Activated T-cell treated with anti-CD3 and anti-CD28 coated beads for 48 hours (primary cell): Measurements from ENCODE around the gene PARD6A.

Source experiments
- DNase-seq: peaks from one replicate; pipeline ENCODE4 v3.0.0-alpha.2; 2020; ENCODE audit warnings: low read depth

PARD6A gene

DNA sequence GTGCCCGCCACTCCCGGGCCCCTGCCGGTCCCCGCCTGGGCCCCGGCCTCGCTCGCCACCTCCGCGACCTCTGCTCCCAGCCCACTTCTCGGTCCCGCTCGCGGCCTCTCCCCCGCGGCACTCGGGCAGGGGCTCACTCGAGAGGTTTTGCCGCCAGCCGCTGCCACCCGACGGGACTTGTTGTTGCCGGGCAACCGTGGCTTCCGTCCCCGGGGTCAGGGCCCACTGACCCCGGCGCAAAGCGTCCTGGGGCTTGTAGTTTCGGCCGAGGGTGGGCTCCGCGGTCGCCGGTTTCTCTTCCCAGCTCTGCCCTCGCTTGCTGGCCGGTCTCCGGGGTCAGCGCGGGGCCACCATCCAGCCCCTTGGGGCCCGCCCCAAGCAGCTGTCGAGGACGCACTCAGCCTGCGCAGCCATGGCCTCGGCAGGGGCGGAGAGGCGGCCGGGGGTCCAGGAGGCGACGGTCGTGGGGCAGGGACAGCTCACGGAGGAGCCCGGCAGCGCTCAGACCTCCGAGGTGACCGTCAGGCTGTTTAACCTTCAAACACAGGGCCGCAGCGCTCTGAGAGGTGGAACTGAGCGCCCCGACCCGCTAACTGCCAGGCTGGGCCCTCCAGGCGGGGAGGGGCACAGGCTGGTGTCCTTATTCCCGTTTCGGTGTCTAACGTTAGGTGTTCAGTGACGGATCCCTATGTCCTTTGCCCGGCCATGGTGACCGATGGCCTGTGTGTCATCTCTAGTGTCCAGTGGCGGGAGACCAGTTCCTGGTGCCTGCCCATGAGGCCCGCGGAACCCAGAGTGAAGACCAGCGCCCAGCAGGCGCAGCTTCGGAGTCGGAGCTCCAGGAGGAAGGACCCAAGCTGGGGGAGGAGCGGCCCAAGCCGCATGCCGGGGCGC lies 6.0 kb downstream of the PARD6A start, which contains the start of the genes C16orf86 and ENKD1:
C16orf86 (plus strand) TSS at position 256 of the 894 bp plus-strand sequence; CDS start at position 413, 157 bp downstream.
ENKD1 (minus strand) TSS at position 192 of the 894 bp plus-strand sequence. CDS start 308 bp downstream, outside the sequence.
- peak; percentile 78 for DNase-seq

DNA sequence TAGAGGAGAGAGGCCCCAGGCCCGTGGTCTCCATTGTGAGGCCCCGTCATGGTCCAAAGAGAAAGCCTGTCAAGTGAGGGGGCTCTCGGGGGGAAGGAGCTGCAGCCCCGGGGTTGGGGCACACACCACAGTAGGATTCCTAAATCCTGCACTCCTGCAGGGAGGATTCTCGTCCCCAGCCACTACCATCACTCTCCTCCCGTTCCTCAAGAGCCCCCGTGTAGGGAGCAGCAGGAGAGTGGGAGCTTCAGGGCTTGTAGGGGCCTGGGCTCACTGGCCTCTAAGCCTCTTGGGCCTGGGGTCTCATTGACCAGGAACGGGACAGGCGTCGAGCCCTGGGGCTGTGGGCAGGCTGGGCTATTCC lies 6.7 kb downstream of the PARD6A start:
- DNase-seq: no peak

DNA sequence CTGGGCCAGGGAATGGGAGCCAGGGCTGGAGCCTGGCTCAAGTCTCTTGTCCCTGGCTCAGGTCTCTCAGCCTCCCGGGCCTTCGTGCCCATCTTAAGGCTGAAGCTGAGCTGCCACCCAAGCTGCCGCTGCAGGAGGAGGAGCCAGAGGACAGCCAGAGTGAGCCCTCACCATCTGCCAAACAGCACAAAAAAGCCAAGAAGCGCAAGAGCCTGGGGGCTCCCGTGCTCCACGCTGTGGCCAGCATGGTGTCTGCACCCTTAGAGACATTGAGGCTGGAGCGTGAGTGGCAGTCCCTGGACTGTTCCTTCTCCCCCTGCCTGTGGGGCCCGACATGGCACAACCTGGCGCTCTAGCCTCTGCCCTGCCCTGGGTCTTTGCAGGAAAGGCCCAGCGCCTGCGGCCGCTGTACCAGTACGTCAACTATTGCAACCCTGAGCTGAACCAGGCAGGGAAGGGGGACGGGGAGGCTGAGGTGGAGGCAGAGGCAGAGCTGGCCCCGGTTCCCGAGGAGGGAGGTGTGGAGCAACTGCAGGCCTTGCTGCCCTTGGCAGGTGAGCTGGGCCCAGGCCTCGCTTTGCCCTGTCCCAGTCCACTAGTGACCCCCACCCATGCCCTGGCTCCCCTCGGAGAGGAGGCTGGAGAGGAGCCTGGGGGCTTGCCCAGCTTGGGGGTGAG lies 7.2 kb downstream of the PARD6A start:
- peak; percentile 77 for DNase-seq

DNA sequence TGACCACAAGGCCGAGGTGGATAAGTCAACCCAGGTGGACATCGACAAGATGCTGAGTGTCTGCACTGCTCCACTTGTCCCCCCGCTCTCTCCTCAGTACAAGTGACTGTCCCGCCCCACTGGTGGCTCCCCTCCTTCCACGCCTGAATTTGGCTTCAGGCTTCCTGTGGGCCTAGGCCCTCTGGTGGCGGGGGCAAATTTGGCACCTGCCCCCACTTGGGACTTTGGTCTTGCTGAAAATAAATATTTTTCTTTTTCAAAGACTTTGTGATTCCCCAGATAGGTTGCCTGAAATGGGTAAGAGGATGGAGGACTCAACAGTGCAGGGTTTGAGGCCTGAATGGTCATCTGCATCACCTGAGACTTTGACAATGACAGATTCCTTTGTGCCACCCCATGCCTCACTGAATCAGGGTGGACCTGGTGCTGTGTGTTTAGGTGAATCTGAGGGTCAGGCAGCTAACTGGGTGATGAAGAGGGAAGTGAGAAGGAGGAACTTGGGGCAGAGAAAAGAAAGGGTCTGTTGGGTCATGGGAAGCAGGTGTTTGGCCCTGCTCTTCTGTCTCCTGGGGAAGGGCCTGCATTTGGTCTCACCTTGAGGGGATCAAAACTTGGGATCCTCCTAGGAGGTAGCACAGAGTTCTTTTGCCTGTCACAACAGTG lies 7.9 kb downstream of the PARD6A start:
- DNase-seq: no peak

DNA sequence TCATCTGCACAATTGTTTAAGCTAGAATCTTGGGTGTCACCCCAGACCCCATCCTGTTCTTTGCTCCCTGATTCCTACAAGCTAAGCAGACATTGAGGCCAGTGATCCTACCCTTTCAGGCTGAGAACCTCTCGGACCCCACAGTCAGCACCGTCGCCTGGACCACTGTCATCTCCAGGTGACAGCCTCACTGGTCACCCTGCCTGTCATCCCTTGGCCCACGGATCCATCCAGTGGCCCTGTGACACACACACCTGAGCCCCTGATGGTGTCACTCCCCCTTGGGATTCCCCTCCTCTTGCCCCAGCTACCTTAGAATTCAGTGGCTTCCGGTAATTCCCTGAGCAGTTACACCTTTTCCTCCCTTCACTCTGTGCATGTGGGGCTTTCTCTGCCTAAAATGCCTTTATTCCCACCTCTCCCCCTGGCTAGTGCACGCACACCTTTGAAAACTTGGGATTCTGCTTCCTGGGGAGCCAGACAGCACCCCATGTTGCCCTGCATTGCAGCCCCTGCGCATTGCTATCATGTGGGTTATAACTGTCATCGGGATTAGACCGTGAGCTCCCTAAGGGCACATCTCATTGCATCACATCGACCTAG lies 8.8 kb downstream of the PARD6A start:
- no peak for DNase-seq

DNA sequence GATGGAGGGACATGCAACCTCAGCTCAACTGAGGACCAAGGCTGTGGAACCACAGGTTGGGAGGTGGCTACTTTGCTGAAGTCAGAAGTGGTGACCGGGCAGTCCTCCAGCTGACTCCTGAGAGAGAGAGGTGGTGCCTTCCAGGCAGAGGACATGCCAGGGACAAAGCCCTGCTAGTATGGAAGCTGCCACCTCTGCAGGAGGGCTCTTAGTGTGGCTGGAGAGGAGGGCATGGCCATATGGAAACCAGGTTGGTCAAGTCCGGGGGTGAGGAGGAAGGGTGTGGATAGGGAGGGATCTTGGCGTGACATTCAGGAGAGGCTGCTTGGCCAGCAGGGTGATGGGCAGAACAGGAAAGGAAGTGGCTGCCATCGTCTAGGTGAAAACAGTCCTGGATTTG lies 11.5 kb downstream of the PARD6A start:
- DNase-seq: no peak

DNA sequence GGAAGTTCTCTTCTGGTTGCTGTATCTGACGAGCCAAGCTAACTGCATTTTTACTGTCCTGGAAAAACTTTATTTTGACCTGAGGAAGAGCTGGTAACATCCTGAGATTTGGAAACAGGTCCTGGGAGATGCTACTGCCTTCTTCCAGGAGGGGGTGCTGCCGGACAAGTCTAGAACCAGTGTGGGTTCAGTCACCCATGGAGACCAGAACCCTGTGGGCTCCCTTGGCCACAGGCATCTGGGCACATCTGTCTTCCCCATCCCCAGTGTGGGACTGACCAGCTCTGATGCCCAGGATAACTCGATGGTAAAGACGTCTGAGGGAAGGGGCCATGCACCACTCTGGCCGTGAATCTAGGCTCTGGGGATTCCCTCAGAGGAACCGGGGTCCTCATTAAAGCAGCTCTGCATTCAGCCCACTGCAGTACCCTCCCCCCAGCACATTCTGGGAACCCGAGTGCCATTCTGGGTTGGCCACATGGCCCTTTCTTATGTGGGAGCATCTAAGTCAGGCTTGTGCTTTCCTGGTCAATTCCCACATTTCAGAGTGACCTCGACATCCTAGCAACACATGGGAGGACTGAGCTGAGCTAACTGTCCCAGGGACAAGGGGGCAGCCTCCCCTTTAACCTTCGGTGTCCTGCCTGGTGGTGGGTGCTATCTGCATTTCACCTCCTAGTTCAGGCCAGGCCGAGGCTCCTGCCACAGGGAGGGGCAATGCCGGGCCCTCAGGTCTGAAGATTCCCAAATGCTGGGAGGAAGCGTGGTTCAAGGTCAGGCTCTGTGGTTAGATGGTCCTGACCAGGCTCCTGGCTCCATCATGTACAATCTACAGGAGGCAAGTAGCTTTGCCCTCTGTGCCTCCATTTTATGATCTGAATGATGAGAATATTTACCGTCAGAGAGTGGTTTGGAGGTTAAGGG lies 12.2 kb downstream of the PARD6A start:
- peak; percentile 34 for DNase-seq

DNA sequence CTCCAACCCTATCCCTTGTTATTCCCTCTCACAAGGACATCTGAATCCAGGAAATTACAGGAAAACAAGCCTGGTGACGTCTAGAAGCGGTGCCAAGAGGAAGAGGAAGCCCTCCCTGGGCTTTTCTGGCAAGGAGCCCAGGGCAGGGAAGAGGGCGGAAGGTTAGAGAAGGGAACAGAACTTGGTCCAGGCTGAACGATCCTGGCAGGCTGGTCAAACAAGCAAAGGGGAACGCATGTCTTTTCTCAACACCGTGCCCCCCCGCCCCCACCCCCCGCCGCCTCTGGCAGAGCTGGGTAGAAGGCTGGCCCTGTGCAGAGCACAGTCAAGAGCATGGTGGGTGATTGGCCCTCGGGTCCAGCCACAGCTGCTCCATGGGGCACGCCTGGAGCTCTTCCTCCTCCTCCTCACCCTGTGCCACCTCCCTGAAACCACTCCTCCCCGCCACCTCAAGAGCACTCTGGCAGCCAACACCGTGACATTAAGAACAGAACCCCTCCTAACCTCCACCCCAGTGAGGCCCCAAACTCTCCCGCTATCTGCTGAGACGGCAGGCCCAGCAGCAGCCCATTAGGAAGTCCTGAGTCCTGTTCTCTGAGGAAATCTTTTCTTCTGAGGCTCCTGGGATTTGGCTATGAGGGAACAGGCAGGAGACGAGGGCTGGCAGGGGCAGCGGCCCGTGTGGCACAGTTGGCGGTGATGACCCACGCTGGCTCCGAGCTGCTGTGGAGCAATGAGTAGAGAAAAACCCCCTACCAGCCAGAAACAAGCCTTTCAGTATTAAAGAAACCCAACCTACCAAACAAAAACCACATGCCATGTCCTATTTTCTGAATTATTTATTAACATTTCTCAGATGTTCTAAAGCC lies 13.2 kb downstream of the PARD6A start:
- no peak for DNase-seq

DNA sequence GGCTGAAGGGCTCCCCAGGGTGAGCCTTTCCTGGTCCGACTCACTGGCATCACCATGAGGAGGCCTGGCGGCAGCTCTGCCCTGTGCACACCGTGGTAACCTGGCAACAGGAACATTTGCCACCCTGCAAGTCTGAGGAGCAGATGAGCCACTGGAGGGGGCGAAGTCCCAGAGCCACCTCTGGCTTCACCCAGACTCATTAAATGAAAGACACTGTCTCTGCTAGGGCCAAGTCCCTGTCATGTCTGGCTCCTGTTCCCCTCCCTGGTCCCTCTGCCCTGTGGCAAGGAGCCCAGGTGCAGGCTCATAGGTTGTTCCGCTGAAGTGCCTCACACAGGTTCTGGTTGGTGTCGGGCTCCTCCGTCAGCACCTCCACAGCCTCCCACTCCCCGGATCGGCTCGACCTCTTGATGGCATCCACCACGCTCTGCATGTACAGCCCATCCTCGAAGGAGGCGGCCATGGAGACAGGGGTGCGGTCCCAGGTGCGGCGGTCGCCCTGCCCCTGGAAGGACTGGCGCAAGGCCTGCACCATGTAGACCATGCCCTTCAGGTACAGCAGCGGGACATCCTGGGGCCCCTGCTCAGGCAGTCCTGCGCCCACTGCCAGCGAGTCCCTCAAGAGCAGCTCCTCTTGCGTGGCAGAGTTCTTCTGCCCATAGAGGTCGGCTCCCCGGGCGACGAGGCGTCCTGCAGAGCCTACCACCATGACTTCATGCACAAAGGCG lies 14.3 kb downstream of the PARD6A start:
- DNase-seq: no peak

DNA sequence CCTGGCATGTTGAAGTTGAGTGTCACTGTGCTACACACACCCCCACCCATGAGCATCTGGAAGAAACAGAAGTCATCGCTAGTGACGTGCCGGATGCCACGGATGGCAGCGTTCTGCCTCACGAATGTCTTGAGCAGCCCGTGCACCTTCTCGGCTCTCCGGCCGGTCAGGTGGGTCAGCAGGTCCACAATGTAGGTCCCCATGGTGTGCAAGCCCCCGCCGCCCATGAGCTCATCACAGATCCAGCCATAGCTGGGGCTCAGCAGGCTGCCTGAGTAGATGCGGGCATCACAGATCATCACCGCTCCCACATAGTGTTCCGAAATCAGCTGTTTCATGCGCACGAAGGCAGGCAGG lies 14.8 kb downstream of the PARD6A start:
- DNase-seq: no peak

DNA sequence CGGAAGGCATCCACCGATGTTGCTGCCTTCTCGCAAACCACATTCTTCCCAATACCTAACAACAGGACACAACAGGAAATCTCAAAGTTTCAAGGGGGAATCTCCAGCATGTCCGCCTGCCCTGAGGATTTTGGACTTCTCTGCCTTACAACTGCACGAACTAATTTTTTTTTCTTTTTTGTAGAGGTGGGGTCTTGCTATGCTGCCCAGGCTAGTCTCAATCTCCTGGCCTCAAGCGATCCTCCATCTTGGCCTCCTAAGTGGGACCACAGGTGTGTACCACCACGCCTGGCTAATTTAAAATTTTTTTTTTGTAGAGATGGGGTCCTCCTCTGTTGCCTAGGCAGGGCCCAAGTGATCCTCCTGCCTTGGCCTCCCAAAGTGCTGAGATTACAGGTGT lies 15.2 kb downstream of the PARD6A start:
- DNase-seq: no peak

DNA sequence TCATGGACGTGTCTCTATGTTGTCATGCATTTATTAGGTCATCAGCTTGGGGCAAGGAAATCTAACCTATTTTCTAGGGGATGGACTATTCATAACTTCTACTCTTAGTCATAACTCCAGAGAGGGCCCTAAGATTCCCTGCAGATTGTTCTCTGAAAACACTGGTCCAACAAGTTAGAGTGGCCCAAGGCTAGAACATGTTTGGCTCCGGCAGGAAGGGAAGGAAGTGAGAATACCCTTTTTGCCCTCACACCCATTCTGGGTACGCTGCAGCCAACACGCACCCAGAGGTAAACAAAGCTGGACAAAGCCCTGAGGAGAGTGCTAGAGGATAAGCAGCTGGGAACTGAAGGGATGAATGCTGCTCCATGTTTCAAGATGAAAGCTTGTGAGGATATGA lies 15.8 kb downstream of the PARD6A start:
- no peak for DNase-seq

DNA sequence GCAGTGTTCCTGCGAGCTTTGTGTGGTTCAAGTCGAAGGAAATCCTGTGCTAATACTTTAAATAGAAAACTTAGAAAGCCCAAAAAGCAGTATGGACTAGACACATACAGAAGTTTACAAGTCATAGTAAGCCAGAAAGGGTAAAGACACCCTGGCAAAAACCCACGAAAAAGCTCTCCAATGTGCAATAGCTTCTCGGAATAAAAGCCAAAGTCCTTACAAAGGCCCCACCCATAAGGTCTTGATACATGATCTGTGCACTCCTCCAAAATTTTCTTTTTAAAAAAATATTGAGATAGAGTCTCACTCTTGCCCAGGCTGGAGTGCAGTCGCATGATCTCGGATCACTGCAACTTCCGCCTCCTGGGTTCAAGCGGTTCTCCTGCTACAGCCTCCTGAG lies 16.2 kb downstream of the PARD6A start:
- no peak for DNase-seq

DNA sequence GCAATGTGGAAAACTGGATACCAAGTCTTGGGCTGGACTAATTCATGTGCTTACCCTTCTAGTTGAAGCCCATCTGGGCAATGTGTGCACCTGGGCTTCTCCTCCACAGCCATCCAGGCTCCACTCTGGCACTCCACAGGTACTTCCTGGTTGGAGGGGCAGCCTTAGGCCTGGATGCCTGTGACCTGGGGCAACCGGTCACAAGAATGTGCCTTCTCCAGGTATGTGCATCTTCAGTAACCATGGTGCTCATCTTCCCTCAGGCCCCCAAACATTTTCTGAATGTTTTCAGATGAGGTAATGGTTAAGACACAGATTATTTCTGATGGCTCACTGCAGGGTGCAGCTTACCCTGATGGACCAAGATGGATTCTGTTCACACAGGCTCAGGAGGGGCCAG lies 17.0 kb downstream of the PARD6A start:
- DNase-seq: no peak

DNA sequence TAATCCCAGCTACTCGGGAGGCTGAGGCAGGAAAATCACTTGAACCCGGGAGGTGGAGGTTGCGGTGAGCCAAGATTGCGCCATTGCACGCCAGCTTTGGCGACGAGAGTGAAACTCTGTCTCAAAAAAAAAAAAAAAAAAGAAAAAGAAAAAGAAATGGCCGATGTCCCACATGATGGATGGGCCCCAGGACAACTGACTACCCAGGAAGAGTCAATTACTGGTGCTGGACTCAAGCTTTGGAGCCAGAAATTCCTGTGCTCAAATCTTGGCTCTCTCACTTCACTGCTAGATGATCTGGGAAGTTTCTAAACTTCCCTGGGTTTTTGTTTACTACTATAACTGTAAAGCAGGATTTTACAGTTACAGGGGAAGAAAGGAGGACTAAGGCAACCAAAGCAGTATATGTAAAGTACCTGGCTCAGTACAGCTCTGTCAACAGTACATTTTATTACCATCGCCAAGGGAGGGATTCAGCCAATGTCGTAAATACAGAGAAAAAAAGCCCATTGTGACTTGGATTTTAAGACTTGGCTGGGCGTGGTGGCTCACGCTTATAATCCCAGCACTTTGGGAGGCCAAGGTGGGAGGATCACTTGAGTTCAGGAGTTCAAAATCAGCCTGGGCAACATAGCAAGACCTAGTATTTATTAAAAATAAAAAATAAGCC lies 17.7 kb downstream of the PARD6A start:
- DNase-seq: no peak

DNA sequence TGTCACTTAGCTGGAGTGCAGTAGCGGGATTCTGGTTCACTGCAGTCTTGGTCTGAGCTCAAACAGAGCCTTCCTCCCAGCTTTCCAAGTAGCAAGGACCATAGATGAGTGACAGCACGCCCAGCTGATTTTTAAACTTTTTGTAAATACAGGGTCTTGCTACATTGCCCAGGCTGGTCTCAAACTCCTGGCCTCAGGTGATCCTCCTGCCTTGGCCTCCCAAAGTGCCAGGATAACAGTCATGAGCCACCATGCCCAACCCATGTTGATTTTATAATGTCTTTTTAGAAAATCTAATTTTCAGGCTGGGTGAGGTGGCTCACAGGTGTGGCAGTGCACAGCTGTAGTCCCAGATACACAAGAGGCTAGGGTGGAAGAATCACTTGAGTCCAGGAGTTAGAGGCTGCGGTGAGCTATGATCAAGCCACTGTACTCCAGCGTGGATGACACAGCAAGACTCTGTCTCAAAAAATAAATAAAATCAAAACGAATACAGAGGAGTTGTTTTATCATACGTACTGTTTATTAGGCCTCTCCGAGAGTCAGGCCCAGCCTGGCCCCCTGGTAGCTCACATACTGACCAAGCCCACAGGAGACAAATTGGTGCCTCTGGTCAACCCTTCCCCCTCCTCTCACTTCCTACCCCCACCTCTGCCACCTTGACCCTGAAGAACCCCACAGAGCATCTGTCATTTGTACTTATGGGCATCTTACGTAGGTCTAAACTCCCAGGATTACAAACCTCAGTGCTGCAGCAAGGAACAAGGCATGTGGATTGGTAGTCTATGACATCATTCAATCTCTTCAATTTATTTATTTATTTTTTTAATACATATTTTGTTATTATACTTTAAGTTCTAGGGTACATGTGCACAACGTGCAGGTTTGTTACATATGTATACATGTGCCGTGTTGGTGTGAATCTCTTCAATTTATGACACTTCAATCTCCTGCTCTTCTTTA lies 19.5 kb downstream of the PARD6A start:
- no peak for DNase-seq

DNA sequence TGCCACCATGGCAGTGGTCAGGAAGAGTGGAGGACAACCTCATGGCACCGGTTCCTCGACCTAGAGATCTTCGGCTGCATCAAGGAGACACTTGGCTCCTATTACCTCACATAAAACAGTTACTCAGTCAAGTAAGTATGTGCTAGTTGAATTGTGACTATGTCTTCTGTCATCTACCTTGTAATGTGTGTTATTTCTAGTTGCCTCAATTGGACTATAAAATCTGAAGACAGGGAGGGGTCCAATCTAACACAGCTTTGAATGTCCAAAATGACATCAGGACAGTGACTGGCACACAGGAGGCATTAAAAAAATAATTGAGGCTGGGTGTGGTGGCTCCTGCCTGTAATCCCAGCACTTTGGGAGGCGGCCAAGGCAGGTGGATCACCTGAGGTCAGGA lies 23.0 kb downstream of the PARD6A start:
- DNase-seq: no peak
